Endodermal cell (in vitro differentiated cells): Measurements from ENCODE around the gene COL4A2. TPM values are rescaled to one million over a fixed set of nuclear protein-coding genes. Genes with fewer than 3 reads are reported as not detected.

Experiments used
- DNase-seq: peaks from one replicate; pipeline ENCODE4 v3.0.0-alpha.2; 2017
- H3K27ac ChIP-seq: 2 replicates; pipeline ENCODE4 v1.5.1; 2013; ENCODE audit warnings: mild to moderate bottlenecking, low read depth, low read length, moderate library complexity
- H3K27me3 ChIP-seq: 2 replicates; pipeline ENCODE4 v1.6.1; 2013; ENCODE audit warnings: mild to moderate bottlenecking, low read length, moderate library complexity; ENCODE audit not compliant: insufficient read depth, control insufficient read depth, poor library complexity, severe bottlenecking
- H3K36me3 ChIP-seq: 2 replicates; pipeline ENCODE4 v1.7.0; 2013; ENCODE audit warnings: mild to moderate bottlenecking, low read length, moderate library complexity; ENCODE audit not compliant: control insufficient read depth, insufficient read depth
- H3K4me1 ChIP-seq: one replicate; pipeline ENCODE4 v1.7.0; 2013; ENCODE audit warnings: low read length; ENCODE audit not compliant: control insufficient read depth, insufficient read depth
- H3K4me3 ChIP-seq: 2 replicates; pipeline ENCODE4 v1.5.1; 2013; ENCODE audit warnings: mild to moderate bottlenecking, low read length, moderate library complexity
- H3K9ac ChIP-seq: 2 replicates; pipeline ENCODE4 v1.6.1; 2013; ENCODE audit warnings: mild to moderate bottlenecking, low read length, moderate library complexity; ENCODE audit not compliant: poor library complexity, severe bottlenecking; ENCODE audit errors: extremely low read depth
- H3K9me3 ChIP-seq: 2 replicates; pipeline ENCODE4 v1.6.1; 2013; ENCODE audit warnings: mild to moderate bottlenecking, low read length, moderate library complexity; ENCODE audit not compliant: control insufficient read depth
- H3K27ac Mint-ChIP-seq: 2 replicates; pipeline ENCODE4 v1.8.0; 2020; ENCODE audit warnings: mixed read lengths
- H3K27me3 Mint-ChIP-seq: 2 replicates; pipeline ENCODE4 v1.8.0; 2021; ENCODE audit warnings: mild to moderate bottlenecking, mixed read lengths; ENCODE audit not compliant: insufficient read depth
- H3K36me3 Mint-ChIP-seq: 2 replicates; pipeline ENCODE4 v1.8.0; 2020; ENCODE audit warnings: low read depth, mixed read lengths
- H3K4me1 Mint-ChIP-seq: 2 replicates; pipeline ENCODE4 v1.8.0; 2020; ENCODE audit warnings: mixed read lengths
- H3K4me3 Mint-ChIP-seq: 2 replicates; pipeline ENCODE4 v1.8.0; 2020; ENCODE audit warnings: mild to moderate bottlenecking, moderate library complexity, mixed read lengths
- H3K9me3 Mint-ChIP-seq: 2 replicates; pipeline ENCODE4 v1.8.0; 2020; ENCODE audit warnings: mild to moderate bottlenecking, mixed read lengths
- WGBS, 2 experiments: methylation state at CpG; one replicate each; pipeline versions ENCODE4 v1.1.5 to v1.1.7; 2013; ENCODE audit warnings: missing lambda C conversion rate in 2 of 2, mixed read lengths in 1 of 2; ENCODE audit not compliant: insufficient coverage in 1 of 2, insufficient read length in 1 of 2; 5-methylcytosine and 5-hydroxymethylcytosine counted together
- total RNA-seq, 2 donors: library from RNA; stranded (reverse); fragmentation: NEBNext Ultra II Directional in 1 of 2; extraction: Animal tissue kit (Norgen Biotek cat#: 25700) in 1 of 2; gene quantifications; 2 replicates in 1 of 2; 3 replicates in 1 of 2; pipeline ENCODE4 v1.2.1, GENCODE V29; 2021
- TF ChIP-seq, protein P1 (sequence below): fragments of 200-600 bp; sonication (generic); conservative IDR thresholded peaks from 2 replicates; pipeline ENCODE4 v1.5.0; 2021; ENCODE audit warnings: antibody characterized with exemption, mild to moderate bottlenecking

The COL4A2 gene
- total RNA-seq, 2 donors from 2014 or later = 388 to 398 TPM

DNA sequence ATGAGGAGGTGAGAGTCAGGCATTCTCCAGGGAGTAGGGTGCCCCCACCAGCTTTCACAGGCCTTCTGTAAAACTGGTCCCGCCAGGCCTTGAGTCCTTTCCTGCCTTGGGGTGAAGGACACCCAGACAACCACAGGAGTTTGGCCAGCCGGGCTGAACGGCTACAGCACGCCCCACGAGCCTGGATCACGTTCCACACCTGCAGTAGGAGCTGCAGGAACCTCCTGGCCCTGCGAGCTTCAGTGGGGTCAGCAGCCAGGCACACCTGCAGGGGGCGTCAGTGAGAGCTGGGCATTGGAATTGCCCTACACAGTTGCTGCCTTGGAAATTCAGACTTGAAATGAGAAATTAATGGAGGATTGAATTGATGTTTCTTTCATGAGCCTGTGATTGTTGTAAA, 45.7 kb downstream of the COL4A2 start:
- Mint-ChIP-seq H3K4me3 (no peak overlapping the region), H3K36me3 (peaks cover 37% of the 10 kb centered on the region), H3K27me3 (no peaks in the 10 kb centered on the region), H3K27ac (peak overlapping the region; percentile 55), H3K4me1 (peaks cover 34% of the 10 kb centered on the region), H3K9me3 (no peaks in the 10 kb centered on the region)
- TF ChIP-seq, protein P1, sequence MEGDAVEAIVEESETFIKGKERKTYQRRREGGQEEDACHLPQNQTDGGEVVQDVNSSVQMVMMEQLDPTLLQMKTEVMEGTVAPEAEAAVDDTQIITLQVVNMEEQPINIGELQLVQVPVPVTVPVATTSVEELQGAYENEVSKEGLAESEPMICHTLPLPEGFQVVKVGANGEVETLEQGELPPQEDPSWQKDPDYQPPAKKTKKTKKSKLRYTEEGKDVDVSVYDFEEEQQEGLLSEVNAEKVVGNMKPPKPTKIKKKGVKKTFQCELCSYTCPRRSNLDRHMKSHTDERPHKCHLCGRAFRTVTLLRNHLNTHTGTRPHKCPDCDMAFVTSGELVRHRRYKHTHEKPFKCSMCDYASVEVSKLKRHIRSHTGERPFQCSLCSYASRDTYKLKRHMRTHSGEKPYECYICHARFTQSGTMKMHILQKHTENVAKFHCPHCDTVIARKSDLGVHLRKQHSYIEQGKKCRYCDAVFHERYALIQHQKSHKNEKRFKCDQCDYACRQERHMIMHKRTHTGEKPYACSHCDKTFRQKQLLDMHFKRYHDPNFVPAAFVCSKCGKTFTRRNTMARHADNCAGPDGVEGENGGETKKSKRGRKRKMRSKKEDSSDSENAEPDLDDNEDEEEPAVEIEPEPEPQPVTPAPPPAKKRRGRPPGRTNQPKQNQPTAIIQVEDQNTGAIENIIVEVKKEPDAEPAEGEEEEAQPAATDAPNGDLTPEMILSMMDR = peak; percentile 79
- H3K9me3 ChIP-seq = no peaks in the 10 kb centered on the region
- WGBS, 2 experiments = 87 to 89% methylated on average over 7 to 8 of the region's 8 CpGs
- H3K9ac ChIP-seq = no peak overlapping the region
- DNase-seq = peak; percentile 85
- H3K27ac ChIP-seq = no peak overlapping the region
- no peaks in the 10 kb centered on the region for H3K27me3 ChIP-seq
- H3K36me3 ChIP-seq = peaks cover 31% of the 10 kb centered on the region
- no peaks in the 10 kb centered on the region for H3K4me1 ChIP-seq
- no peak overlapping the region for H3K4me3 ChIP-seq

DNA sequence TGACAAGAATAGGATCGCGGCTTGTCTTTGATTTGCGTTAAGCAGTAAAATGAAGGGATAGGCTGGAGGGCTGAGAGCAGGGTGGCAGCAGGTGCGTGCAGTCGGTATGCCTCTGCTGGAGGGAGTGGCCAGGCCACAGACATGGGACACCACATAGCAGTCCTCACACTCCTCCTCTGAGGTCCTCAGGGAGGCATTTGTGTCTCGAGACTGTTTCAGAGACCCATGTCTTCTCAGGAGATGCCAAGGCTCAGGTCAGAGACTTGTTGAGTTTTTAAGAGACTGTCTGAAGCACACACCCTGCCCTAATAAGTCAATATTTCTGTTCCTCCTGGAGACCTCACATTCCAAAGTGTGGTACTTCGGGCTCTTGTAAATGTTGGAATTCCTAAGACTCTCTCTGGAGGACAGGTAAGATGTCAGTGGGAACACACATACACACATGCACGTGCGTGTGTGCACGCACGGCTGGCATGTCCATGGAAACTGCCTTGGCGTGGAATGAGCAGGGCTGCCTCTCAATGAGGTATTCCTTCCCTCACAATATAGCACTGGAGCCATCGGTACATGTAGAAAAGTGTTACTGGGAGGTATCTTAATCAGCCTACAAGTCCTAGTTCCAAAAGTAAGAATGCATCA, 46.4 kb downstream of the COL4A2 start:
- Mint-ChIP-seq H3K27ac (no peak overlapping the region), H3K9me3 (no peaks in the 10 kb centered on the region), H3K4me3 (no peak overlapping the region), H3K27me3 (no peaks in the 10 kb centered on the region), H3K4me1 (peaks cover 29% of the 10 kb centered on the region), H3K36me3 (peaks cover 40% of the 10 kb centered on the region)
- H3K27ac ChIP-seq = no peak overlapping the region
- TF ChIP-seq, protein P1 = no peak
- no peaks in the 10 kb centered on the region for H3K9me3 ChIP-seq
- no peaks in the 10 kb centered on the region for H3K27me3 ChIP-seq
- H3K4me3 ChIP-seq = no peak overlapping the region
- H3K36me3 ChIP-seq = peaks cover 36% of the 10 kb centered on the region
- no peak for DNase-seq
- H3K4me1 ChIP-seq = no peaks in the 10 kb centered on the region
- WGBS, 2 experiments = 89 to 93% methylated on average over 8 to 12 of the region's 13 CpGs
- H3K9ac ChIP-seq = no peak overlapping the region

DNA sequence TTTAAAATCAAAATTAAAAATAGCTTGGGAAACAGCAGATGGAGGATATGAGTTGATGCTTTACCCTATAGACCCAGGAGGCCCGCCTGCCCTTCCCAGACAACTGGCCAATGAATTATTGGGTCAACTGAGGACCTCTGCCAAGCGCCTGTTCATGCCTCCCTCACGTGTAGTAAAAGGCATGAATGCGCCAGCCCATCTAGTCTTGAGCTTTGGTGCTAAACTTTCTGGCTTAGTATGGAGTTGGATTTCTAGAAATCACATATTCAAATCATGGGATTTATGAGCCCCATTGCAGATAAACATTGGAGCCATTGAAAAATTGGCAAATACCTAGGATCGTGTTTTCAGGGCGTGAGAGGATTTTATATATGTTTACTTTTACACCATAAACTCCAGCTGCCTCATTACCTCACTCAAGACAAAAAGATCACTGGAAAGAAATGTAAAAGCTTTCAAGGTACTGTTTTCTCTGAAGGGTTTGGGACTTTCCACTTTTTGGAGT, 47.1 kb downstream of the COL4A2 start:
- no peak overlapping the region for H3K4me3 Mint-ChIP-seq
- H3K36me3 Mint-ChIP-seq = peaks cover 39% of the 10 kb centered on the region
- TF ChIP-seq, protein P1 = no peak
- H3K27ac ChIP-seq = no peak overlapping the region
- H3K4me1 ChIP-seq = no peaks in the 10 kb centered on the region
- no peak overlapping the region for H3K9ac ChIP-seq
- DNase-seq = no peak
- no peak overlapping the region for H3K27ac Mint-ChIP-seq
- H3K4me3 ChIP-seq = no peak overlapping the region
- H3K9me3 Mint-ChIP-seq = no peaks in the 10 kb centered on the region
- 84 to 96% methylated on average over 4 to 5 of the region's 6 CpGs for WGBS, 2 experiments
- H3K27me3 Mint-ChIP-seq = no peaks in the 10 kb centered on the region
- peaks cover 29% of the 10 kb centered on the region for H3K4me1 Mint-ChIP-seq
- no peaks in the 10 kb centered on the region for H3K9me3 ChIP-seq
- H3K36me3 ChIP-seq = peaks cover 41% of the 10 kb centered on the region
- no peaks in the 10 kb centered on the region for H3K27me3 ChIP-seq
